ENCODE data around the gene DENND10. TPM values are rescaled to one million over a fixed set of nuclear protein-coding genes. Genes with fewer than 3 reads are reported as not detected.

DENND10 gene
- total RNA-seq, 4 donors from 2014 or later, result 23.0 to 42.5 (median 30.2) TPM

DNA sequence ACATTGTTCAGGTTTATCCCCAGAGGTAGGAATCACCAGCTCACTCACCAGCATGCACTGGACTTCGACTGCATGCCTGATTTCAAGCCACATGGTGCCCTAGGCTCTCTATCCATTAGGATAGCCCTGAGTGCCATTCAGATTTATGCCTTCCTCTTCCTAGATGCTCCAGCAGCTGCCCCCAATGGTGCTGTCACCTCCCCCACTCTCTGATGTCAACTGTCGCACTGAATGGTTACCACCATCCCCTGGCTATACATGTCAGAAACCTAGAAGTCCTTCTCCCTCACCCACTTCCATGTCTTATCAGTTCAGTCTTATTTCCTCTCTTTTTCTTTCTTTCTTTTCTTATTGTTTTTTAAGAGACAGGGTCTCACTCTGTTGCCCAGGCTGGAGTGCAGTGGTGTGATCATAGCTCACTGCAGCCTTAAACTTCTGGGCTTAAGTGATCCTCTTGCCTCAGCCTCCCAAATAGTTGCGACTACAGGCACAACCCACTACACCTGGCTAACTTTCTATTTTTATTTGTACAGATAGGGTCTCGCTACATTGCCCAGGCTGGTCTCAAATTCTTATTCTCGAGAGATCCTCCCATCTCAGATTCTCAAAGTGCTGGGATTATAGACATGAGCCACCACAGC lies 58.7 kb downstream of the DENND10 start:
- H3K4me3 ChIP-seq, result no peak overlapping the region
- peaks cover 0 to 36% (median 10%) of the 10 kb centered on the region in 3 donors for H3K4me1 ChIP-seq
- ATAC-seq, result no peak
- no peaks in the 10 kb centered on the region for H3K27me3 ChIP-seq
- H3K36me3 ChIP-seq, result peaks cover 0 to 49% of the 10 kb centered on the region in 2 donors
- H3K27ac ChIP-seq, result peak overlapping the region in 3 of 4 donors; percentile 5 to 53 (median 16)
- TF ChIP-seq POLR2A (IDR thresholded peaks at IDR 0.05) (no peak), EP300 (IDR thresholded peaks at IDR 0.05) (no peak), POLR2AphosphoS5 (IDR thresholded peaks at IDR 0.05) (no peak)
- TF ChIP-seq, protein P1, sequence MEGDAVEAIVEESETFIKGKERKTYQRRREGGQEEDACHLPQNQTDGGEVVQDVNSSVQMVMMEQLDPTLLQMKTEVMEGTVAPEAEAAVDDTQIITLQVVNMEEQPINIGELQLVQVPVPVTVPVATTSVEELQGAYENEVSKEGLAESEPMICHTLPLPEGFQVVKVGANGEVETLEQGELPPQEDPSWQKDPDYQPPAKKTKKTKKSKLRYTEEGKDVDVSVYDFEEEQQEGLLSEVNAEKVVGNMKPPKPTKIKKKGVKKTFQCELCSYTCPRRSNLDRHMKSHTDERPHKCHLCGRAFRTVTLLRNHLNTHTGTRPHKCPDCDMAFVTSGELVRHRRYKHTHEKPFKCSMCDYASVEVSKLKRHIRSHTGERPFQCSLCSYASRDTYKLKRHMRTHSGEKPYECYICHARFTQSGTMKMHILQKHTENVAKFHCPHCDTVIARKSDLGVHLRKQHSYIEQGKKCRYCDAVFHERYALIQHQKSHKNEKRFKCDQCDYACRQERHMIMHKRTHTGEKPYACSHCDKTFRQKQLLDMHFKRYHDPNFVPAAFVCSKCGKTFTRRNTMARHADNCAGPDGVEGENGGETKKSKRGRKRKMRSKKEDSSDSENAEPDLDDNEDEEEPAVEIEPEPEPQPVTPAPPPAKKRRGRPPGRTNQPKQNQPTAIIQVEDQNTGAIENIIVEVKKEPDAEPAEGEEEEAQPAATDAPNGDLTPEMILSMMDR (IDR thresholded peaks at IDR 0.05), result no peak
- no peaks in the 10 kb centered on the region for H3K9me3 ChIP-seq
- WGBS, 2 donors (ENCODE audit: low coverage in 1 of 2), result 93% methylated on average over 4 to 5 of the region's 5 CpGs

DNA sequence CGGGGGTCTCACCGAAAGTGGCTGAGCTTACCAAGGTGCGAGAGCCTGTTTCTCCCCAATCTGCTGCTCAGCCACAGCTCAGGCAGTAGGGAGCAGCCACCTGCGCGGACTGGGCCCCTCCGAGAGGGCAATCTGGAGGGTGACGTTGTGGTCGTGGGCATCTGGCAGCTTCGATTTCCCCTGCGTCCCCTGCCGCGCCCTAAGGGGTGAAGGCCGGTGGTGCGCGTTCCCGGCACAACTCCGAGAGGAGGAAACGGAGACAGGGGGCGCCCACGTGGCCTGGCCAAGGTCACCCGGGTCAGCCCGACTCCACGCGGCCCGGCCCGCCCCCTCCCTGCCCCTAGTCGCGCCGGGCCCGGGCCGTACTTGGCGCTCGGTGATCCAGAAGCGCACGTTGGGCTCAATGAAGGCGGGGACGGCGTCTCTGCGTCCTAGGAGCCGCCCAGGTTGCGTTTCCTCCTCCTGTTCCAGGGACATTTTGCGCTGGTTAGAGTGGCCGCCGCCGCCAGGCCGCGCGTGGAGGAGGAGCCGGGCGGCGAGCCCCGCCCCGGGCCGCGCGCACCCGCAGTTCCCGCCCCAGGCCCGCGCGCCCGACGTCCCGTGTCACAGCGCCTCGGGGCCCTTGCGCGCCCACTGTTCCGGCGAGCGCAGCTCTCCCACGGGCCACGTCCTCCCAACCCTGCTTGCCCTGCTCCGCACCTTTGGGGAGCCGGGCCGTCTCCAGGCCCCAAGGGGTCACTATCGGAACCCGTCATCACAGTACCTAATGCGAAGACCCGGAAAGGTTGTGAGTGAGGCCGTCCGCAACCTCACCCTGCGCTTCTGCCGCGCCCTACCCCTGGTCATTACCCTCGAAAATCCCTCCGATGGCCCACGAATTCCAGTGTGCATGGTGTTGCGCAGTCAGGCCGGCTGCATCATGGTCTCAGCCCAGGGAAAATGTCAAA lies 61.5 kb downstream of the DENND10 start, which contains the start of gene SFXN4:
Gene SFXN4, minus strand, starts transcription at position 544 of the 947 bp plus-strand sequence. Its CDS starts 67 bp downstream, at position 477.
- WGBS, 2 donors (ENCODE audit: low coverage in 1 of 2), result 0% methylated on average over 2 of the region's 90 CpGs; no CpG with 5 or more reads in 1 of the 2 donors
- peak within 1 kb of the TSS; percentile 74 to 94 (median 88) for H3K27ac ChIP-seq

DNA sequence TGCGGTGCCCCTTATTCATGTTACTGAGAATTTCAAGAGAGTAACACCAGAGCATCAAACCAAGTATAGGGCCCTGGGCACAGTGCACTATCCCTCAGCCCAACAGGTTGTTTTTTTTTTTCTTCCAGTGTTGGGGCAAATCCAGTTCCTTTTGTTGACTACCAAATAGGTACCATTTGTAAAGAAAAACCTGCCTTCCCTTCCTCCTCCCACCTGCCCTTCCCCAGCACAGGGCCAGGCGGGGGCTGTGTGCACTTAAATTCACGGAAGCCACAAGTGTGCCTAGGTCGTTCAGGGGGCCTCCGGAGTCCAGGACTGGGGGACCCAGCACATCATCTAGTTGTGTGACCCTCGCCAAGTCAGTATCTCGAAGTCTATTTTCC lies 62.2 kb downstream of the DENND10 start:
- ATAC-seq, result no peak
- TF ChIP-seq, protein P1 (IDR thresholded peaks at IDR 0.05), result no peak
- TF ChIP-seq POLR2A (IDR thresholded peaks at IDR 0.05) (no peak), POLR2AphosphoS5 (IDR thresholded peaks at IDR 0.05) (no peak), EP300 (IDR thresholded peaks at IDR 0.05) (no peak)
- Histone ChIP-seq H3K9me3 (no peaks in the 10 kb centered on the region), H3K27me3 (no peaks in the 10 kb centered on the region), H3K36me3 (peaks cover 0 to 49% of the 10 kb centered on the region in 2 donors), H3K27ac (peak overlapping the region; percentile 74 to 94 (median 88)), H3K4me1 (peaks cover 0 to 36% (median 10%) of the 10 kb centered on the region in 3 donors), H3K4me3 (peak overlapping the region; percentile 45 to 74)
- 72 to 100% methylated on average over 2 to 3 of the region's 7 CpGs for WGBS, 2 donors (ENCODE audit: low coverage in 1 of 2)

More for the DNA sequence above, 61.5 kb downstream of the DENND10 start, which contains the start of gene SFXN4:
- TF ChIP-seq POLR2A (IDR thresholded peaks at IDR 0.05) (peak; percentile 78 to 80), POLR2AphosphoS5 (IDR thresholded peaks at IDR 0.05) (peak; percentile 86), EP300 (IDR thresholded peaks at IDR 0.05) (no peak)
- TF ChIP-seq, protein P1 (IDR thresholded peaks at IDR 0.05), result peak in 2 of 4 experiments; percentile 9 to 30
- peak within 1 kb of the TSS; percentile 45 to 74 for H3K4me3 ChIP-seq
- peaks cover 0 to 36% (median 10%) of the 10 kb centered on the region in 3 donors for H3K4me1 ChIP-seq
- no peaks in the 10 kb centered on the region for H3K27me3 ChIP-seq
- no peaks in the 10 kb centered on the region for H3K9me3 ChIP-seq
- H3K36me3 ChIP-seq, result peaks cover 0 to 49% of the 10 kb centered on the region in 2 donors
- peak; percentile 97 for ATAC-seq

DNA sequence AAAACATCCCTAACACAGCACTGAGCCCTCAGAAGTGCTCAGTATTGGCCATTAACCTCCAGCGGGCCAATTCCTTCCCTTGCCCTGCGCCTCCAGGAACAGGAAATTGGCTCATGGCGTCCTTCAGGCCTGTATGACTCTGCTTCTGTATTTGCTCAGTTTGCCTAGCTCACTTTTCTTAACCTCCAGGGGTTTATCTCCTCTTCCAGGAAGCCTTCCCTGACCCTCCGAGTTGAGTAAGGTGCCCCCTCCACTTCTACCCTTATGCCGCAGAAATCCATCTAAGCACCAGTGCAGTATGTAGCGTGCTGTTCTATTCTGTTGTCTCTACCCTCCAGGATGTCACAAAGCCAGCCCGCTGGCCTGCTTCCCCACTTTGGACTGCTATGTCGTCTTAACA lies 62.7 kb downstream of the DENND10 start:
- no peaks in the 10 kb centered on the region for H3K27me3 ChIP-seq
- H3K9me3 ChIP-seq, result no peaks in the 10 kb centered on the region
- peaks cover 0 to 49% of the 10 kb centered on the region in 2 donors for H3K36me3 ChIP-seq
- WGBS, 2 donors (ENCODE audit: low coverage in 1 of 2), result 66 to 96% methylated on average over 5 to 8 of the region's 8 CpGs
- TF ChIP-seq POLR2A (IDR thresholded peaks at IDR 0.05), result no peak
- H3K4me1 ChIP-seq, result peaks cover 0 to 33% (median 10%) of the 10 kb centered on the region in 3 donors
- H3K4me3 ChIP-seq, result no peak overlapping the region
- H3K27ac ChIP-seq, result peak overlapping the region; percentile 74 to 94 (median 88)
- ATAC-seq, result no peak

DNA sequence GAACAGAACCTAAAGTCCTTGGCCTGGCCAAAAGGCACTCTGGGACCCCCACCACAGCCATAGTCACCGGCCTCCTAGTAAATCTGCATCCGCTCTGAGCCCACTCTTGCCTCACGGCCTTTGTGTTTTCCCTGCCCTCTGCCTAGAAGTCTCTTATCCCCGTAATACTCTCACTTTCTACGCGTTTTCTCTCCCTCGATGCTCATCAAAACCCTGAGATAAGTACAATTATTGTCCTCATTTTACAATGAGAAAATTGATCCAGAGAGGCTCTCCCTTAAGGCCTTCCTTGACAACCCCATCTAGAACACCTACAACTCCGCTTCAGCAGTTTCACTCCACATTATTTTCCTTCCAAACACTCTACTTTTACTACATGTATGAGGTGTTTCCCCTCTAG lies 63.1 kb downstream of the DENND10 start:
- H3K27ac ChIP-seq, result peak overlapping the region in 3 of 4 donors; percentile 87 to 94 (median 90)
- WGBS, 2 donors (ENCODE audit: low coverage in 1 of 2), result 76% methylated on average over 7 to 8 of the region's 8 CpGs
- H3K27me3 ChIP-seq, result no peaks in the 10 kb centered on the region
- ATAC-seq, result no peak
- H3K9me3 ChIP-seq, result no peaks in the 10 kb centered on the region
- peaks cover 0 to 54% of the 10 kb centered on the region in 2 donors for H3K36me3 ChIP-seq
- TF ChIP-seq, protein P1 (IDR thresholded peaks at IDR 0.05), result no peak
- TF ChIP-seq EP300 (IDR thresholded peaks at IDR 0.05), result no peak
- no peak for TF ChIP-seq POLR2AphosphoS5 (IDR thresholded peaks at IDR 0.05)
- TF ChIP-seq POLR2A (IDR thresholded peaks at IDR 0.05), result no peak
- H3K4me3 ChIP-seq, result no peak overlapping the region
- H3K4me1 ChIP-seq, result peaks cover 0 to 29% (median 10%) of the 10 kb centered on the region in 3 donors
